ENCODE results near the gene CFAP97D2.
"Not testable (repeated sequence)": the region's sequence is repeated elsewhere in the genome, so short reads cannot be mapped to it uniquely, and the experiment has no call there.

GRCh38 chr13:114158869-114159666 lies 20.0 kb upstream of the CFAP97D2 start:
- TF ChIP-seq SNAI2 (CRISPR knock-in tag; IDR thresholded peaks at IDR 0.05); BACH2 (CRISPR knock-in tag; IDR thresholded peaks at IDR 0.05; ENCODE audit: borderline replicate concordance); PATZ1 (CRISPR knock-in tag; IDR thresholded peaks at IDR 0.05; ENCODE audit: borderline replicate concordance); ARNTL (CRISPR knock-in tag; IDR thresholded peaks at IDR 0.05; ENCODE audit: borderline replicate concordance, low read depth); ISL1 (CRISPR knock-in tag; IDR thresholded peaks at IDR 0.05); POU6F1 (CRISPR knock-in tag; IDR thresholded peaks at IDR 0.05; ENCODE audit: borderline replicate concordance, low read depth); TSHZ2 (CRISPR knock-in tag; IDR thresholded peaks at IDR 0.05); ZFP30 (CRISPR knock-in tag; IDR thresholded peaks at IDR 0.05); ZNF70 (CRISPR knock-in tag; IDR thresholded peaks at IDR 0.05): not testable (repeated sequence)
